HG03439 (cell line): ENCODE data around the gene EFHD1.

ENCODE experiments used
- ATAC-seq: cut with Tn5 transposase; IDR thresholded peaks from one replicate; pipeline ENCODE4 v1.9.1; 2021; ENCODE audit warnings: mild to moderate bottlenecking, moderate library complexity; ENCODE audit not compliant: unreplicated experiment

The EFHD1 gene

GRCh38 chr2:232633413-232634205 lies at the start of gene EFHD1:
EFHD1 (plus strand) TSS chr2:232633604; CDS start chr2:232633705, 101 bp downstream.
- no peak for ATAC-seq

GRCh38 chr2:232584238-232584637 lies 49.2 kb upstream of the EFHD1 start:
- no peak for ATAC-seq

- no peak for ATAC-seq
These were observed 46.4 kb upstream of the EFHD1 start for GRCh38 chr2:232586943-232587505.

GRCh38 chr2:232587512-232587911 lies 45.9 kb upstream of the EFHD1 start:
- ATAC-seq, result no peak

GRCh38 chr2:232588031-232588430 lies 45.4 kb upstream of the EFHD1 start:
- ATAC-seq, result no peak

- ATAC-seq, result no peak
These were observed 44.5 kb upstream of the EFHD1 start for GRCh38 chr2:232588680-232589585.

GRCh38 chr2:232592772-232593395 lies 40.5 kb upstream of the EFHD1 start:
- no peak for ATAC-seq

GRCh38 chr2:232593982-232594381 lies 39.4 kb upstream of the EFHD1 start:
- ATAC-seq, result no peak

- no peak for ATAC-seq
These were observed 35.9 kb upstream of the EFHD1 start for GRCh38 chr2:232597362-232598079.

- no peak for ATAC-seq
These were observed 35.1 kb upstream of the EFHD1 start for GRCh38 chr2:232598293-232598692.

- ATAC-seq, result no peak
These were observed 33.2 kb upstream of the EFHD1 start for GRCh38 chr2:232600053-232600773.

- no peak for ATAC-seq
These were observed 30.1 kb upstream of the EFHD1 start for GRCh38 chr2:232603283-232603682.

- ATAC-seq, result no peak
These were observed 28.9 kb upstream of the EFHD1 start for GRCh38 chr2:232604535-232604934.

GRCh38 chr2:232607011-232607410 lies 26.4 kb upstream of the EFHD1 start:
- ATAC-seq, result no peak

- no peak for ATAC-seq
These were observed 23.8 kb upstream of the EFHD1 start for GRCh38 chr2:232609607-232610006.

GRCh38 chr2:232610081-232610480 lies 23.3 kb upstream of the EFHD1 start:
- no peak for ATAC-seq

- no peak for ATAC-seq
These were observed 22.3 kb upstream of the EFHD1 start for GRCh38 chr2:232611061-232611460.

- no peak for ATAC-seq
These were observed 21.7 kb upstream of the EFHD1 start for GRCh38 chr2:232611559-232612218.

GRCh38 chr2:232613538-232614134 lies 19.8 kb upstream of the EFHD1 start:
- ATAC-seq, result no peak
